Skeletal muscle cell (primary cell): ENCODE data around the gene TMPRSS6.

Experiments
- DNase-seq: peaks from one replicate; pipeline ENCODE4 v3.0.0-alpha.2; 2010; ENCODE audit warnings: low read depth
- H3K4me3 ChIP-seq: 2 replicates; pipeline ENCODE4 v1.5.1; 2011; ENCODE audit warnings: low read depth, mild to moderate bottlenecking, control low read depth, low read length, moderate library complexity

Gene TMPRSS6

DNA sequence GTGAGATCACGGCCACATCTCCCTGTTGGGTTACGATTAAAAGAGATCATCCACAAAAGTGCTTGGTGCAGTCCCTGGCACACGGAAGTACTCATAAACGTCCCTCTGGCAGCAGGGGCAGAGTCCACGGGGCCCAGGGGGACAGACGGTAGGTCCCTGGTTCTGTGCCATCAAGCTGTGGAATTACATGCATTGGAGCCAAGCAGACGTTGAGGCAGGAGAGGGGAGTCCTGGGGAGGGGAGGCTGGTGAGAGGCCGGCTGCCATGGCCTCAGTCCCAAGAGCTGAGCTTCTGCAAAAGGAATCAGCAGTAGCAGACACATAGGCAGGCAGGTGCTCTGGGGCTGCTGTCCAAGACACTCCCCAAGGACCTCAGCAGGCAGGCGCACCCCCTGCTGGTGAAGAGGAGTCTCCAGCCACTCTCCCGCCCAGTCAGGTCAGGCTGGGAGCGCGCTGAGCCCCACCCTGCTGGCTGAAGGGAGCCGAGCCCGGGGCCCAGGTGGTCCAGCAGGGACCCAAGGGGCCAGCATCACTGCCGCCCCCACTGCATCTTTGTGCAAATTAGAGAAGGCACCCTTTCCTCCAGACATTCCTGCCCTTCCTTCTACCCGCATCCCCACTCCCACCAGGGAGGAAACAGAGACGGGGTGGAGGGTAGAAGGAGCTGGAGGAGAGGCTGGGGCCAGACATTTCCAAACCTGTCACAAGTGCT is 65.5 kb downstream of the TMPRSS6 start:
- no peak overlapping the region for H3K4me3 ChIP-seq
- no peak for DNase-seq

- H3K4me3 ChIP-seq: no peak overlapping the region
- no peak for DNase-seq
These were observed 66.2 kb downstream of the TMPRSS6 start for GRCh38 chr22:37043209-37043827.

- no peak overlapping the region for H3K4me3 ChIP-seq
- DNase-seq: no peak
These were observed 70.0 kb downstream of the TMPRSS6 start for GRCh38 chr22:37039466-37039865.

DNA sequence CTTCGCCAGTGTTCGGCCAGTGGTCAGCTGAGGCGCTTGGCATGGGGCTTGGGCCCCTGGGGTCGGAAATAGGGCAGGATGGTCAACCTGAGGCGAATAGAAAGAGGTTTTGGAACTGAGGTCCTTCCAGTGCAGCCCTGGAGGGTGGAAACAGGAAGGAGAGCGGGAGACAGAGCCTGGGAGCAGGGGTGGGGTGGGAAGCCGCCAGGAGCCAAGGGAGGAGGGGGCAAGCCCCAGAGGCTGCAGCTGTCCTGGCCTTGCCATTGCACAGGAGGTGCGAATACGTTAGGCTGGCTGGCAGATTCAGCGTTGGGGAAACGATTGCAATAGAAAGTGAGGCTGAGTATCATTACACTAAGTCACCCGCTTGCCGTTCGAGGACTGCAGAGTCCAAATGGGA is 71.8 kb downstream of the TMPRSS6 start:
- no peak overlapping the region for H3K4me3 ChIP-seq
- DNase-seq: no peak

DNA sequence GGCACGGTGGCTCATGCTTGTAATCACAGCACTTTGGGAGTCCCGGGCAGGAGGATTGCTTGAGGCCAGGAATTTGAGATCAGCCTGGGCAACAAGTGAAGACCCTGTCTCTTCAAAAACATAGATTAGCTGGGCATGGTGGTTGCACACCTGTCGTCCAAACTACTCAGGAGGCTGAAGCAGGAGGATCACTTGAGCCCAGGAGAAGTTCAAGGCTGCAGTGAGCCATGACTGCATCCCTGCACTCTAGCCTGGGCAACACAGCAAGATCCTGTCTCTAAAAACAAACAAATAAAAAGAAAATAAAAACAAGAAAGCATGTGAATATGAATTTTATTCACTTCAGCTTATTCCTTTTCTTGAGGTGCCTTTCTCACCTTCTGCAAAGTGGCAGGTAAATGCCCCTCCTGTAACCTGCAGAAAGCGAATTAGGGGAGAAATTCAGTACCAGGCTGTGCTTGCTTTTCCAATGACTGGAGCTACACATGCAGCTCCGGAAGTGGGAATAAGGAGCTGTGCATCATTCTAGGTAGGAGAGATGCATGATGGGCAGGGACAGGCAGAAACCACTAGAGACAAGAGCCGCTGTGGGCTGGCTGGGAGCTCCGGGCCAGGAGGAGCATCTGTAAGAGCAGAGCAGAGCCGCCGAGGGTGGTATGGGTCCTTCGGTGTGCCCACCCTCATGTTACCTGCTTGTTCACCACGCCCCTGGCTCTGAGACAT is 72.7 kb downstream of the TMPRSS6 start:
- no peak for DNase-seq
- H3K4me3 ChIP-seq: no peak overlapping the region

DNA sequence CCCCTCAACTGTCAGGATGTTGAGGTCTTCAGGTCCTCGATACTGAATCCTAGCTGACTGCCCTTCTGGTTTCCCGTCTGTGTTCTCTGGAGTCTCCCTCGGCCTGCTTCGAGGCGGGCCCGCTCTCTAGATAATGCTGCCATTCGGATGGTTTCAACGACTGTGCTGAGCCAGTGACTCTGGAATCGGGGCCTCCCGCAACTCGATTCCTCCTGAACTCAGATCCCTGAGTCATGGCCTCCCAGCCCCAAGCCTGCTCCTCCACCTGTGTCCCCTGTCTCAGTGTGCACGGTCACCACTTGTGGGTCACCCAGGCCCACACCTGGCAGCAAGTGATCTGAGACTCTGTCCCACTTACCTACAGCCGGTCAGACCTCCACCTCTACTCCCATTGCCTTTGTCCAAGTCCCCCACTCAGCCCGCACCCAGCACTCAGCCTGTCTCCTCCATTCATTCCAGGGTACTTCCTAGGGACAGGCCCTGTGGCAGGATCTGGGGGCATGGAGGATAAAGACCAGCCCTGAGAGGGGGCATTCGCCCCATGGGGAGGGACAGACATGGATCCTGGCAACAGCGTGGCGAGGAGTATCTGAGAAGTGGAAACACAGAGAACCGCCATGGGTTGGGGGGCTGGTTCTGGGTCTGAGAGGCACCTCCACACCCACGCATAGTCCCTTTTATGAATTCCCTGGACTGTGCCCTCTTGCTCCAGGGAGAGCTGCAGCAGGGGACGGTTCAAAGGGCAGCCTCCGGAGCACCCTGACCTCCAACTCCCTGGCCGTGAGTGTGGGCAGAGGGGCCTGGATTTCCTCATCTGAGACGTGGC is 75.7 kb downstream of the TMPRSS6 start:
- no peak overlapping the region for H3K4me3 ChIP-seq
- no peak for DNase-seq

DNA sequence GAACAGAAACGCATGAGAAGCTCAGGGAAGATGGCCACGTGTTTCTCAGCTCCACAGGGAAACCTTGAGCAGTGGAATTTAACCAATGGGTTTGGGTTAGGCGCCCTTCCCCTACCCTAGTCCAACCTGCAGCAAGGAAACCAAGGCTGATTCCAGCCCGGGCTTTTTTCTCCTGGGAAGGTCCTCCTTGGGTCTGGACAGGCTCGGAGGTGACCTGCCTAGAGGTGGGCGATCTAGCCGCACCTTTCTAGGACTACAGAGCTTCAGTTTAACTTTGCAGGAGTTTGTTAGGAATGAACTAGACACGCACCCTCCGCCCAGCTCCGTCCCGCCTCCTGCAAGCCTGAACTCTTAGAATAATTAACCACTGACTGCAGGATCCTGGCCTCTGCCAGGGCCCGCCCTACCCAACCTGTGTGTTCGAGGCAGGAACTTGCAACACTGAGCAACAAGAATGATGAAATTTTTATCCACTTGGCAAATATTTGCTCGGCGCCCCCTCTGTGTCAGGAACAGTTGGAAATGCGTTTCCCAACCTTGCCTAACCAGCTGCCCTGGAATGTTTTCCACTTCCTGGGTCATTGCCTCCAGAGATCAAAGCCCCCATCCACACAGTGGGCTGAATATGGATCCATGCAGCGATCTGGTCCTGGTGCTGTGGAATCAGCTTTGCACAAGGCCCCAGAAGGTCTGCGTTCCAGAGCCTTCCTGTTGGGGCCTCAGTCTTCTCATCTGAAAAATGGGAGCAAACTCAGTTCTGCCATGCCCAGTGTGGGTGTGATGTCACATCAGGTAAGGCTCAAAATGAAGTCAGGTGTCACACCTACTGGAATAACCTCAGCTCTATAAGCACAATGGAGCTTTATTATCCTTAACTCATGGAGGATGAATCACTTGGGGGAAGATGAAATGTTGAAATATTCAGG is 76.7 kb downstream of the TMPRSS6 start:
- no peak for DNase-seq
- no peak overlapping the region for H3K4me3 ChIP-seq

DNA sequence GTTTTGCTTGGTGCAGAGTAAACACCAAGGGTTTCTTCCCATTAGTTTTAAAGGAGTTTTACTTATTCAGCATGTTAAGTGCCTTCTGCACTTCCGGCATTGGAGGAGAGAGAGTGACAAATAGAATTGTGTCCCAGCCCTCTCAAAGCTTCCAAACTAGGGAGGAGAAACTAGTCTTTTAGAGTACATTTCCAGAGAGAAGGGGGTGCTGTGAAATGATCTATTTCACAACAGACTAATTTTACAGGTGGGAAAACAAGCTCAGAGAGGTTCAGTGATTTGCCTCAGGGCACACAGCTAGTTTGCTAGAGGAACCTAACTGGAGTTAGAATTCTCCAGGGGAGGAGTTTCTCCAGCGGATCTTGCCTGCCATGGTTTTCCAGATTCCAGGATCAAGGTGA is 77.4 kb downstream of the TMPRSS6 start:
- DNase-seq: no peak
- no peak overlapping the region for H3K4me3 ChIP-seq

- DNase-seq: no peak
- no peak overlapping the region for H3K4me3 ChIP-seq
These were observed 78.8 kb downstream of the TMPRSS6 start for GRCh38 chr22:37030560-37031281.

GRCh38 chr22:37028692-37029674 is 80.5 kb downstream of the TMPRSS6 start:
- DNase-seq: no peak
- no peak overlapping the region for H3K4me3 ChIP-seq

GRCh38 chr22:37027556-37027955 is 82.0 kb downstream of the TMPRSS6 start:
- no peak overlapping the region for H3K4me3 ChIP-seq
- no peak for DNase-seq

GRCh38 chr22:37026325-37026724 is 83.2 kb downstream of the TMPRSS6 start:
- no peak for DNase-seq
- no peak overlapping the region for H3K4me3 ChIP-seq

GRCh38 chr22:37025500-37026070 is 83.9 kb downstream of the TMPRSS6 start:
- no peak overlapping the region for H3K4me3 ChIP-seq
- DNase-seq: no peak

GRCh38 chr22:37024339-37025157 is 85.0 kb downstream of the TMPRSS6 start:
- DNase-seq: no peak
- no peak overlapping the region for H3K4me3 ChIP-seq

GRCh38 chr22:37023743-37024338 is 85.7 kb downstream of the TMPRSS6 start:
- no peak overlapping the region for H3K4me3 ChIP-seq
- no peak for DNase-seq
